Glutamatergic neuron (in vitro differentiated cells): ENCODE results near the gene CFAP97D2. TPM values are rescaled to one million over a fixed set of nuclear protein-coding genes. Genes with fewer than 3 reads are reported as not detected.

Source experiments
- DNase-seq: peaks from one replicate; pipeline ENCODE4 v3.0.0; 2022
- H3K27ac Mint-ChIP-seq: one replicate; pipeline ENCODE4 v1.8.0; 2020; ENCODE audit warnings: mild to moderate bottlenecking, mixed read lengths, inconsistent platforms; ENCODE audit not compliant: unreplicated experiment
- H3K27me3 Mint-ChIP-seq: one replicate; pipeline ENCODE4 v1.8.0; 2020; ENCODE audit warnings: mild to moderate bottlenecking, moderate library complexity, mixed read lengths, inconsistent platforms; ENCODE audit not compliant: unreplicated experiment
- H3K36me3 Mint-ChIP-seq: one replicate; pipeline ENCODE4 v1.8.0; 2020; ENCODE audit warnings: mild to moderate bottlenecking, mixed read lengths, inconsistent platforms; ENCODE audit not compliant: unreplicated experiment
- H3K4me1 Mint-ChIP-seq: one replicate; pipeline ENCODE4 v1.8.0; 2020; ENCODE audit warnings: mild to moderate bottlenecking, low read depth, mixed read lengths, inconsistent platforms; ENCODE audit not compliant: unreplicated experiment
- H3K4me3 Mint-ChIP-seq: one replicate; pipeline ENCODE4 v1.8.0; 2020; ENCODE audit warnings: mild to moderate bottlenecking, mixed read lengths, inconsistent platforms; ENCODE audit not compliant: unreplicated experiment
- H3K9me3 Mint-ChIP-seq: one replicate; pipeline ENCODE4 v1.8.0; 2020; ENCODE audit warnings: mild to moderate bottlenecking, moderate library complexity, mixed read lengths, inconsistent platforms; ENCODE audit not compliant: unreplicated experiment
- CTCF ChIP-seq: fragments of 200-600 bp; sonication (generic); IDR thresholded peaks from one replicate; pipeline ENCODE4 v1.5.0; 2021; ENCODE audit not compliant: partially characterized antibody, unreplicated experiment
- microRNA-seq: library from miRNA; unstranded; fragments of <30 nt; microRNA quantifications from one replicate; pipeline ENCODE4, GENCODE V29; 2020; ENCODE audit not compliant: unreplicated experiment
- total RNA-seq: library from RNA; stranded (reverse); fragmentation: NEBNext Ultra II Directional; extraction: Animal tissue kit (Norgen Biotek cat#: 25700); gene quantifications from one replicate; pipeline ENCODE4 v1.2.1, GENCODE V29; 2021; ENCODE audit not compliant: unreplicated experiment

Gene CFAP97D2
- total RNA-seq, 1 donor from 2014 or later, result not detected

- no peak for TF ChIP-seq CTCF
- peaks cover 2% of the 10 kb centered on the region for H3K27me3 Mint-ChIP-seq
- peaks cover 1% of the 10 kb centered on the region for H3K9me3 Mint-ChIP-seq
- no peaks in the 10 kb centered on the region for H3K4me1 Mint-ChIP-seq
- no peak overlapping the region for H3K27ac Mint-ChIP-seq
- H3K36me3 Mint-ChIP-seq, result peaks cover 4% of the 10 kb centered on the region
- no peak overlapping the region for H3K4me3 Mint-ChIP-seq
- no peak for DNase-seq
Observed at GRCh38 chr13:114266241-114266640, 87.2 kb downstream of the CFAP97D2 start.

- H3K4me1 Mint-ChIP-seq, result no peaks in the 10 kb centered on the region
- H3K4me3 Mint-ChIP-seq, result no peak overlapping the region
- TF ChIP-seq CTCF, result no peak
- DNase-seq, result no peak
- H3K27ac Mint-ChIP-seq, result no peak overlapping the region
- peaks cover 2% of the 10 kb centered on the region for H3K27me3 Mint-ChIP-seq
- peaks cover 1% of the 10 kb centered on the region for H3K9me3 Mint-ChIP-seq
- peaks cover 14% of the 10 kb centered on the region for H3K36me3 Mint-ChIP-seq
Observed at GRCh38 chr13:114268344-114269280, 89.6 kb downstream of the CFAP97D2 start.

- Mint-ChIP-seq H3K4me3 (no peak overlapping the region), H3K36me3 (peaks cover 14% of the 10 kb centered on the region)
Observed at GRCh38 chr13:114269281-114269770, 90.3 kb downstream of the CFAP97D2 start.

More at GRCh38 chr13:114269281-114269770, 90.3 kb downstream of the CFAP97D2 start:
- H3K27me3 Mint-ChIP-seq, result peaks cover 2% of the 10 kb centered on the region
- no peak for DNase-seq
- H3K27ac Mint-ChIP-seq, result no peak overlapping the region
- TF ChIP-seq CTCF, result no peak
- H3K9me3 Mint-ChIP-seq, result peaks cover 1% of the 10 kb centered on the region
- H3K4me1 Mint-ChIP-seq, result no peaks in the 10 kb centered on the region

Small RNA genes within 50 kb of the gene (microRNA-seq; reads per million reads assigned to microRNA genes)
- gene MIR548AR, result not detected

Other genes with a start within 250 kb of the CFAP97D2 start
- 0.71 TPM for gene C13orf46, start 205.2 kb upstream of the CFAP97D2 start, total RNA-seq
- 15.2 TPM for gene RASA3, start 46.6 kb upstream of the CFAP97D2 start, total RNA-seq
- 85.1 TPM for gene CDC16, start 55.6 kb downstream of the CFAP97D2 start, total RNA-seq
- 108 TPM for gene UPF3A, start 102.3 kb downstream of the CFAP97D2 start, total RNA-seq
- gene CHAMP1, start 135.2 kb downstream of the CFAP97D2 start, total RNA-seq, result 29.5 TPM